HG02571 (cell line): Measurements from ENCODE around the gene DOCK2.

Source experiments
- ATAC-seq: cut with Tn5 transposase; IDR thresholded peaks from one replicate; pipeline ENCODE4 v1.9.1; 2021; ENCODE audit warnings: mild to moderate bottlenecking, moderate library complexity; ENCODE audit not compliant: unreplicated experiment

DOCK2 gene

DNA sequence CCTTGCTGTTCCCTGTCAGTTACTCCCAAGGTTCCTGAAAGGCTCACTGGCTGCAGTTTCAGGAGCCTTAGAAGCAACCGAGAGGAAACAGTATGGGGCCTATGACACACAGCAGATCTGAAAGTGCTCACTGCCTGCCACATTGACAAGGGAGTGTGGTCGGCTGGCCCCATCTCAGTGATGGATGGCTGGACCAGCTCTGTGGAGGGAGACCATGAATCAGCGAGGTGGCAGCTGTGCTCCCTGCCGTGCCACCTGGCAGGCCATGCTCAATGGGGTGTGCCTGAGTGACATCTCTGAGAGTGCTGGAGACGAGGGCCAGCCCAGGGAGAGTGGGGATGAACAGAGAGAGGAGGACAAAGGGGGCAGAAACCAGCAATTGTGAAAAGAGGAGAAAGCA is 49.1 kb downstream of the DOCK2 start:
- ATAC-seq, result peak; percentile 66

DNA sequence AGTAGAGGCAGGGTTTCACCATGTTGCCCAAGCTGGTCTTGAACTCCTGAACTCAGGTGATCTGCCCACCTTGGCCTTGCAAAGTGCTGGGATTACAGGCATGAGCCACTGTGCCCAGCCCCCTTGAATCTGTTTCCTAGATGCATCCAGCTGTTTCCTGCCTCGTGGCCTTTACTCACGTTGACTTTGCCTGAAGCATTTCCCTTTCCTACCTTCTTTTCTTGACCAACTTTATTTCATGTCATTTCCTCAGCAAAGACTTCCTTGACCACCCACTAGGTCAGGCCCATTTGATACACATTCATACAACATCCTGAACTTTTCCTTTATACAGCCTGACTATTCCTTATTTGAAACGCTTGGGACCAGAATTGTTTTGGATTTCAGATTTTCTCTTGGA is 51.0 kb downstream of the DOCK2 start:
- ATAC-seq, result no peak

- no peak for ATAC-seq
Observed at GRCh38 chr5:169691471-169691870, 54.4 kb downstream of the DOCK2 start.

GRCh38 chr5:169694091-169694625 is 57.1 kb downstream of the DOCK2 start:
- no peak for ATAC-seq

- no peak for ATAC-seq
Observed at GRCh38 chr5:169695025-169695625, 58.0 kb downstream of the DOCK2 start.

DNA sequence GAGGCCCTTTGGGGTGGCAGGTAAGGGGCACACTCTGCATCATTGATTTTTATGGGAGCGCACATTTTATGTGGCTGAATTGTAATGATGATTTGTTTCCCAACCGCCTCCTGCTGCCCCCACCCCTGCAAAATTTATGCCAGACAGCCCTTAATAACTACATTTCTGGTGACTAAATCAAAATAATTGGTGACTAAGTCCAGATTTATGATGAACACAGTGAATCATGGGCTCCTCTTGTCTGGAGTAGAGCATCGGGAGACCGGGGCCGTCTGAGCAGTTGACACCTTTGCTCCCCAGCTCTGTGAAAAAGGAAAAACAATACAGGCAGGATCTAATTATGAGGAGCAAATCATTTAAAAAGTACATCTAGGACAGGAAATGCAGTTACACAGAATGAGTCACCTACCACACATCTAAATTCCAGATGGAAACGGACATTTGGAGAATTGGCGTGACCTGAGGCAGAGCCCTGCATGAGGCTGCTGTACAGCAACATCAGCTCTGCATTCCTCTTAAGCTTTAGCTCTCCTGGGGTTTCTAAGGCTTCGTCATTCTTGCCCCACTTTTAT is 58.9 kb downstream of the DOCK2 start:
- no peak for ATAC-seq

DNA sequence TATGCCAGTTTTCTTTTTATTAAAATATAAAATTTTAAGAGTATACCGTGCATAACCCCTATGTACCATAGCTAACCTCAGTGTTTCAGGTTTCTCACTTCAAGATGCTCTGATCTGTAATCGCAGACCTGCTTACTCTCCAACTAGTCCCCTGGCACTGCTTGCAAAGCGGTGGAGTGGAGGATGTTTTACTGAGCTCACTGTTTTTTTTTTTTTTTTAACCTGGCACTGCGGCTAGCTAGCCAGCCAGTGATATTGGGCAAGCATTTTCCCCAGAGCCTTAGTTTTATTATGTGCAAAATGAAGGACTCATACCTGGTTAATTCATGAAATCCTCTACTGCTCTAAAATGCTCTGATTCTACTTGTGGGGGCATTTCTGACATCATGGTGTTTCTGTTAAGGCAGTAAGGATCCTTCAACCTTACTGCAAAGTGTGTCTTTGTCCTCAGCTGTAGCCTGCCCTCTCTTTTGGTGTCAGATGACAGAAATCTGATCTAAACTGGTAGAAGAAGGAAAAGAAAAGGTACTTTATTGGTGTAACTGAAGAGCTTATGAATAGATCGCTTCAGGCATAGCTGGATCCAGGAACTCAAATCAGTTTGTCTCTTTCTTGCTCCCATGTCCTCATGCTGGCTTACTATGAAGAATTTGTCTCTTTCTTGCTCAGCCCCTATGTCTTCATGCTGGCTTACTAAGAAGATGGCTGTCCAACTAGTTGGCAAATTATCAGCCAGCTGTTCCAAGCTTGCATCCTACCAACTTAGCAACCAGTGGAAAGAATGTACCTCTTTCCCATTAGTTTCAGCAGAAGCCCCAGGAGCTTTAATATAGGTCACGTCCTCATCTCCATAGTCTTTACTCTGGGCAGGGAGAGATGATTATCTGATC is 59.8 kb downstream of the DOCK2 start:
- no peak for ATAC-seq

DNA sequence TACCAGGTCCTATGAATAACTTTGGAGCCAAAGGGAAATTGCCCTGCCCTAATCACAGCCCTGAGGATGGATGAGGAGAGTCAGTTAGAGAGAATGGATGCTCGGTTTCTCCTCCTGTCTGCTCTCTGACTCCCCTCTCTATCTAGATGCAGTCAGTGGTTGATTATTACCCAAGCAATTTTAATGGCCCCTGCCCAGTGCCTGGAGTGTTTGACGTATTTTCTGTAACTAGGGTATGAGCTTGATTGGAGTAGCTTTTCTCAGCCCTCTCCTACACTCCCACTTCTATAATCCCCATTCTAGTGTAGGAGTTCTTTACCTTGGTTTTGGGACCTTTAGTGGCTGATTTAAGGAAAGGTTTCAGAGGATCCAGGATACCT is 60.4 kb downstream of the DOCK2 start:
- no peak for ATAC-seq

DNA sequence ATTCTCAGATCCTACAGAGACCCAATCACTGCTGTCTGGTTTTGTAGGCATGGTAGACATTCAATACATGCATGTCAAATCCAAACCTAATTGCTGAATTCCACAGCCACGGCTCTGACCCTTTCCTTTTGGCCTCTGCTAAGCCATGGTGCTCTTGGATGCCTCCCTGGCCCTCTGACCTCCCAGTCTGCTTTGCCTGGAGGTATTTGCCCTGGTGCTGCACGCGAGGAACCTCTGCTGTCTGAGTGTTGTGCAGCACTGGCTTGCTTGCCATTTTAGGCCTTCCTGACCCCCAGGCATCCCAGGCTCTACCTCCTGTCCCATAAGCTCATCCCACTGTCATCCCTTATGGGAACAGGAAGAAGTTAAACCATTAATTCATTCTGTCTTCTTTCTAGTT is 60.9 kb downstream of the DOCK2 start:
- ATAC-seq, result no peak

DNA sequence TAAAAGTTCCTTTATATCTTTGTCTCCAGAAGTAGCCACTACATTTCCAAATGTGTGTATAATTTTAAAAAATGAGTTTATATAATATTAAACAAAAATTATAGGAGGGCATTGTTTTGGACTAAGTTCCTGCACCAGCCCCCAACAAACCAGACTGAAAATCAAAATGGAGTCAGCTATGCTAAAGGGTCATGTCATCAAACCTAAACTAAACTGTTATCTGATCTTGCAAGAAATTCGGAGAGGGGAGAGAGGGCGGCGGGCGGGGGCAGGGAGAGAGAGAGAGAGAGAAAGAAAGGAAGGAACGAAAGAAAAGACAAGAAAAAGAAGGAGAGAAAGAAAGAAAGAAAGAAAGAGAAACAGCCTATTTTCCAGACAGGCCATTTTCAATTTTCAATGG is 63.5 kb downstream of the DOCK2 start:
- no peak for ATAC-seq

DNA sequence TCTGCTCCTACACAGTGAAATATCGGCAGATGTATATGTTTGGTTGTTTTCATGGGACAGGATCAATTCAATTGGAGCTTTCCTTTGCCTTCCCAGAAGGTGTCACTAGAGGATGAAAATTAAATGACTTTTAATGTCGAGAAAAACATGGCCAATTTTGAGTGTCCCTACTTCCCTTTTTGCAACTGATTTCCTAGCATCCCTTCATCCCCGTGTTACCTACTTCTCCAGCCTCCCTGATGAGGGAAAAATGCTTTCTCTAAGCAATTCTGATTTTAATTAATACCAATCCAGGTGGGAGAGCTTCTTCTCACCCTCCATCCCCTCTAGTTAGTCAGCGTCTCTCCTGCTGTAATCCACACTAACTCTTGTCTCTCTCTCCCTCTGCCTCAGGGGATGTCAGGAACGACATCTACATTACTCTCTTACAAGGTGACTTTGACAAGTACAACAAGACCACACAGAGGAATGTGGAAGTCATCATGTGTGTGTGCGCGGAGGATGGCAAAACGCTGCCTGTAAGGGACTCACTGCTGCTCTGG is 64.9 kb downstream of the DOCK2 start:
- no peak for ATAC-seq

GRCh38 chr5:169702693-169703481 is 65.8 kb downstream of the DOCK2 start:
- peak; percentile 84 for ATAC-seq

GRCh38 chr5:169703813-169704212 is 66.7 kb downstream of the DOCK2 start:
- no peak for ATAC-seq

- ATAC-seq, result no peak
Observed at GRCh38 chr5:169705322-169705721, 68.2 kb downstream of the DOCK2 start.

GRCh38 chr5:169706071-169706470 is 69.0 kb downstream of the DOCK2 start:
- ATAC-seq, result no peak

DNA sequence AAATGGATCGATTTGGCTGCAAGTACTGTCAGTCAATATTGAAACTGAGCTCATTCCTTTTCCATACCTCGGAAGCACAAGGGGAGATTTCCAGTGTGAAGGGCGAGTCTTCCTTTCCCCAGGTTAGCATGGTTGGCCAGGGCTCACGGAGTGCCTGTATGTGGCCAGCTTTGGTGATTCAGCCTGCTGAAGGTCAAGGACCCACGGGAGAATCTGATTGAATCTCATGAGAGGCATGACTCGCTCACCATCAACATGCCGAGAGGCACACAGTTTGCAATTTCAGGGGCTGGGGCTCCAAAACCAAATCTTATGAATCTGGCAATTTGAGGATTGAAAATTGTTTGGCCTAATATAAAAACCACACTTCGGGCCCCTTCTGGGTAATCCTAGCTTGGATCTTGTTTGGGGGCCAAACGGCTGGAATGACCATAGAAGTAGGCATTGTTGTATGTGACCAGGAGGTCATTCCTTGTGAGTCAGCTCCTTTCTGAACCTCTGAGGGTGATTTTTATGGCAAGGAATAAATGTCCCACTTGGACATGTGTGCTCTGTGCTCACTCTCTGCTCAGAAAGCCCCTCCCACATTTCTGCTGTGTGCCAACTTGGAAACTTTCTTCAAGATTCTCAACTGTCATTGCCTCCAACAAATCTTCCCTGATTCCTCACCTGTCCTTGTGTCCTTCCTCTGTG is 69.8 kb downstream of the DOCK2 start:
- no peak for ATAC-seq

DNA sequence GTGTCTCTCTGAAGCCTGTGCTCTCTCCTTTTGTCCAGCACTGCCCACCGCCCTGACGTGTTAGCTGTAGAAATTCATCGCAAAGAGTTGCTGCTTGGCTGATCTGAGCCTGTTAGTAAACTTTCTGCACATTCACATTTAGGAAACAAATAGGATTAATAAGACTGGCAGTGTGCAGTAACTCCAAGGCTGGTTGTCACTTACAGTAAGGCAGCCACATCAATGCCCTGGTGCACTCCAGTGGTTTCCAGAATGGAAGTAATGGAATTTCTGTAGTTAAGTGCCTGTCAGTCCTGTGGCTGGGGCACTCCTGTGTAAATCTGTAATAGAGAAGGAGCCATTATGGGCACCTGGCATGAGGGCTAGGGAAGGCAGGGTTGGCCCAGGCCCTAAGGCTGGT is 70.6 kb downstream of the DOCK2 start:
- ATAC-seq, result no peak

- no peak for ATAC-seq
Observed at GRCh38 chr5:169710675-169711074, 73.6 kb downstream of the DOCK2 start.

- ATAC-seq, result no peak
Observed at GRCh38 chr5:169711551-169712225, 74.6 kb downstream of the DOCK2 start.

DNA sequence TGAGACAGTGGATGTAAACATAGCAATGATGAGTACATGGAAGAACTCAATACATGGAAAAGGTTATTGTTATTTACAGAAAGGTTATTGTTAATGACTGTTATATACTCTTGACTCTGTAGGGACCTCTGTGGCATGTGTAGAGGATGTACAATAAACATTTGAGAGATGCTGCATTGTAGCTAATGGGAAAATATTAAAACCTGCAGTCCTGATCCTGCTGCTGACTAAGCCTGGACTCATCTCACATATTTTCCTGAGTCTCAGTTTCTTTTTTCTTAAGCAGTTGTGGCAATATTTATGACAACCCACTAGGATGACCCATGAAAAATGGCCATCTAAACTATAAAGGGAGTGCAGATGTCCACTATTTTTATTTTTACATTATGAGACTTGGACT is 75.4 kb downstream of the DOCK2 start:
- no peak for ATAC-seq
